ENCODE measurements around the gene MROH9.

GRCh38 chr1:170993717-170994116 is 58.4 kb downstream of the MROH9 start:
- TF ChIP-seq EZH2 (IDR thresholded peaks at IDR 0.05; ENCODE audit: insufficient read depth, poor library complexity, severe bottlenecking) = no peak
- TF ChIP-seq EZH2phosphoT487 (IDR thresholded peaks at IDR 0.05; ENCODE audit: insufficient read depth, low read depth) = no peak
